Thyroid gland (tissue), 4 donors: ENCODE data around the gene ARR3. TPM values are rescaled to one million over a fixed set of nuclear protein-coding genes. Genes with fewer than 3 reads are reported as not detected.

Source experiments
- DNase-seq, 2 donors: peaks; one replicate each; pipeline ENCODE4 v3.0.0-alpha.2; 2019
- H3K27ac ChIP-seq, 3 donors: fragments of 200-600 bp; sonication (generic); 1 replicate in 2 of 3; 2 replicates in 1 of 3; pipeline ENCODE4 v1.5.1; 2016 to 2019; ENCODE audit warnings: mild to moderate bottlenecking in 1 of 3, moderate library complexity in 1 of 3
- H3K27me3 ChIP-seq: fragments of 200-600 bp; sonication (generic); one replicate; pipeline ENCODE4 v1.5.1; 2019
- H3K36me3 ChIP-seq, 2 donors: fragments of 200-600 bp; sonication (generic); one replicate each; pipeline ENCODE4 v1.5.1; 2016 to 2019
- H3K4me1 ChIP-seq, 2 donors: fragments of 200-600 bp; sonication (generic); one replicate each; pipeline ENCODE4 v1.5.1; 2017 to 2019
- H3K4me3 ChIP-seq, 3 donors: fragments of 200-600 bp; sonication (generic); replicated peaks in 1 of 3; 1 replicate in 2 of 3; 2 replicates in 1 of 3; pipeline ENCODE4 v1.5.1; 2016; ENCODE audit warnings: mild to moderate bottlenecking in 1 of 3
- H3K9me3 ChIP-seq: fragments of 200-600 bp; sonication (generic); one replicate; pipeline ENCODE4 v1.5.1; 2017
- CTCF ChIP-seq, 6 experiments: fragments of 200-600 bp in 3 of 6; fragments of 450-650 bp in 3 of 6; sonication (generic) in 3 of 6; IDR thresholded peaks; one replicate each; pipeline ENCODE4 v1.5.1; 2016 to 2019; ENCODE audit warnings: antibody characterized with exemption in 6 of 6, mild to moderate bottlenecking in 2 of 6, inconsistent platforms in 1 of 6, moderate library complexity in 1 of 6
- POLR2A ChIP-seq, 2 donors: fragments of 450-650 bp; IDR thresholded peaks; one replicate each; pipeline ENCODE4 v1.6.1; 2017; ENCODE audit warnings: antibody characterized with exemption in 2 of 2, mild to moderate bottlenecking in 2 of 2, moderate library complexity in 1 of 2
- WGBS, 2 donors: methylation state at CpG; one replicate each; pipeline ENCODE4 v1.1.5; 2017; 5-methylcytosine and 5-hydroxymethylcytosine counted together
- intact Hi-C: fragments of 100-400 bp; cut with DNase I; formaldehyde crosslinking; loops from one replicate; pipeline ENCODE4 v1.15.1; 2023
- total RNA-seq, 4 donors: library from RNA; depleted of rRNA; stranded (reverse); fragments of >200 nt; gene quantifications; one replicate each; pipeline ENCODE4 v1.2.3, GENCODE V29; 2016

ARR3 gene
- total RNA-seq, 4 donors from 2014 or later: not detected

- no peak overlapping the region for H3K27ac ChIP-seq
- no peaks in the 10 kb centered on the region for H3K27me3 ChIP-seq
- no peak overlapping the region for H3K4me3 ChIP-seq
- intact Hi-C loops: no loop called here
- H3K36me3 ChIP-seq: no peaks in the 10 kb centered on the region
- TF ChIP-seq POLR2A (IDR thresholded peaks at IDR 0.05) (no peak), CTCF (IDR thresholded peaks at IDR 0.05) (no peak)
- H3K9me3 ChIP-seq: no peaks in the 10 kb centered on the region
- no peak for DNase-seq
- WGBS, 2 donors: 36 to 64% methylated on average over 2 of the region's 2 CpGs
- H3K4me1 ChIP-seq: no peaks in the 10 kb centered on the region
Measured at GRCh38 chrX:70252491-70252890, 15.6 kb upstream of the ARR3 start.

- H3K4me3 ChIP-seq: no peak overlapping the region
Measured at GRCh38 chrX:70253377-70254062, 14.6 kb upstream of the ARR3 start.

GRCh38 chrX:70254063-70254400 is 14.1 kb upstream of the ARR3 start:
- WGBS, 2 donors: 88 to 90% methylated on average over 1 of the region's 1 CpG
- no peak overlapping the region for H3K27ac ChIP-seq
- TF ChIP-seq CTCF (IDR thresholded peaks at IDR 0.05) (no peak), POLR2A (IDR thresholded peaks at IDR 0.05) (no peak)
- H3K9me3 ChIP-seq: no peaks in the 10 kb centered on the region
- H3K27me3 ChIP-seq: no peaks in the 10 kb centered on the region
- H3K4me3 ChIP-seq: no peak overlapping the region
- intact Hi-C loops: no loop called here
- H3K36me3 ChIP-seq: no peaks in the 10 kb centered on the region
- H3K4me1 ChIP-seq: no peaks in the 10 kb centered on the region
- no peak for DNase-seq

More at GRCh38 chrX:70253377-70254062, 14.6 kb upstream of the ARR3 start:
- no peaks in the 10 kb centered on the region for H3K9me3 ChIP-seq
- no peak overlapping the region for H3K27ac ChIP-seq
- no peaks in the 10 kb centered on the region for H3K36me3 ChIP-seq
- no peaks in the 10 kb centered on the region for H3K4me1 ChIP-seq
- no peak for TF ChIP-seq CTCF (IDR thresholded peaks at IDR 0.05)
- TF ChIP-seq POLR2A (IDR thresholded peaks at IDR 0.05): no peak
- DNase-seq: no peak
- intact Hi-C loops: no loop called here
- 72 to 82% methylated on average over 3 of the region's 3 CpGs for WGBS, 2 donors
- H3K27me3 ChIP-seq: no peaks in the 10 kb centered on the region

GRCh38 chrX:70254909-70255308 is 13.2 kb upstream of the ARR3 start:
- 95 to 98% methylated on average over 3 of the region's 3 CpGs for WGBS, 2 donors
- intact Hi-C loops: no loop called here
- TF ChIP-seq CTCF (IDR thresholded peaks at IDR 0.05) (no peak), POLR2A (IDR thresholded peaks at IDR 0.05) (no peak)
- Histone ChIP-seq H3K9me3 (no peaks in the 10 kb centered on the region), H3K4me1 (no peaks in the 10 kb centered on the region), H3K27ac (no peak overlapping the region), H3K4me3 (no peak overlapping the region), H3K27me3 (no peaks in the 10 kb centered on the region), H3K36me3 (no peaks in the 10 kb centered on the region)
- no peak for DNase-seq

- intact Hi-C loops: no loop called here
- no peaks in the 10 kb centered on the region for H3K36me3 ChIP-seq
- H3K27ac ChIP-seq: no peak overlapping the region
- DNase-seq: no peak
- TF ChIP-seq POLR2A (IDR thresholded peaks at IDR 0.05): no peak
- no peak for TF ChIP-seq CTCF (IDR thresholded peaks at IDR 0.05)
- H3K4me3 ChIP-seq: no peak overlapping the region
- H3K9me3 ChIP-seq: no peaks in the 10 kb centered on the region
- no peaks in the 10 kb centered on the region for H3K27me3 ChIP-seq
- WGBS, 2 donors: 78 to 89% methylated on average over 2 of the region's 2 CpGs
- no peaks in the 10 kb centered on the region for H3K4me1 ChIP-seq
Measured at GRCh38 chrX:70255452-70255851, 12.7 kb upstream of the ARR3 start.
